ENCODE measurements around the gene SCNN1B. TPM values are rescaled to one million over a fixed set of nuclear protein-coding genes. Genes with fewer than 3 reads are reported as not detected.

The SCNN1B gene
- total RNA-seq, 1 experiment from 2014 or later, result 2.5 TPM

GRCh38 chr16:23327836-23328235, 25.7 kb downstream of the SCNN1B start:
- BruUV-seq (replicated peaks), result no TSS peak
- Histone ChIP-seq H3K36me3 (ENCODE audit: insufficient read depth, low read length, poor library complexity, severe bottlenecking) (no peaks in the 10 kb centered on the region), H3K27me3 (replicated peaks; ENCODE audit: insufficient read depth, low read depth, low read length, poor library complexity) (no peaks in the 10 kb centered on the region), H3K4me1 (ENCODE audit: insufficient read depth, low read length, poor library complexity, severe bottlenecking) (no peaks in the 10 kb centered on the region), H3K9me3 (ENCODE audit: low read depth, low read length, poor library complexity, severe bottlenecking) (no peaks in the 10 kb centered on the region), H3K27ac (ENCODE audit: low read depth, low read length, poor library complexity, severe bottlenecking) (no peak overlapping the region), H3K4me3 (ENCODE audit: low read depth, low read length, poor library complexity, severe bottlenecking) (no peak overlapping the region)
- DNase-seq (ENCODE audit: low spot score), result no peak
- ChIA-PET POLR2A (ENCODE audit: low non-redundant PET) (no interaction called here), CTCF (no interaction called here)
- TF ChIP-seq EZH2 (IDR thresholded peaks at IDR 0.05; ENCODE audit: borderline replicate concordance, low read depth, low read length, poor library complexity, severe bottlenecking), result no peak
- TF ChIP-seq, protein P1, sequence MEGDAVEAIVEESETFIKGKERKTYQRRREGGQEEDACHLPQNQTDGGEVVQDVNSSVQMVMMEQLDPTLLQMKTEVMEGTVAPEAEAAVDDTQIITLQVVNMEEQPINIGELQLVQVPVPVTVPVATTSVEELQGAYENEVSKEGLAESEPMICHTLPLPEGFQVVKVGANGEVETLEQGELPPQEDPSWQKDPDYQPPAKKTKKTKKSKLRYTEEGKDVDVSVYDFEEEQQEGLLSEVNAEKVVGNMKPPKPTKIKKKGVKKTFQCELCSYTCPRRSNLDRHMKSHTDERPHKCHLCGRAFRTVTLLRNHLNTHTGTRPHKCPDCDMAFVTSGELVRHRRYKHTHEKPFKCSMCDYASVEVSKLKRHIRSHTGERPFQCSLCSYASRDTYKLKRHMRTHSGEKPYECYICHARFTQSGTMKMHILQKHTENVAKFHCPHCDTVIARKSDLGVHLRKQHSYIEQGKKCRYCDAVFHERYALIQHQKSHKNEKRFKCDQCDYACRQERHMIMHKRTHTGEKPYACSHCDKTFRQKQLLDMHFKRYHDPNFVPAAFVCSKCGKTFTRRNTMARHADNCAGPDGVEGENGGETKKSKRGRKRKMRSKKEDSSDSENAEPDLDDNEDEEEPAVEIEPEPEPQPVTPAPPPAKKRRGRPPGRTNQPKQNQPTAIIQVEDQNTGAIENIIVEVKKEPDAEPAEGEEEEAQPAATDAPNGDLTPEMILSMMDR (conservative IDR thresholded peaks at IDR 0.05; ENCODE audit: low read depth, low read length), result no peak
- intact Hi-C loops (cut with micrococcal nuclease; ENCODE audit: unreplicated experiment), result no loop called here

DNA sequence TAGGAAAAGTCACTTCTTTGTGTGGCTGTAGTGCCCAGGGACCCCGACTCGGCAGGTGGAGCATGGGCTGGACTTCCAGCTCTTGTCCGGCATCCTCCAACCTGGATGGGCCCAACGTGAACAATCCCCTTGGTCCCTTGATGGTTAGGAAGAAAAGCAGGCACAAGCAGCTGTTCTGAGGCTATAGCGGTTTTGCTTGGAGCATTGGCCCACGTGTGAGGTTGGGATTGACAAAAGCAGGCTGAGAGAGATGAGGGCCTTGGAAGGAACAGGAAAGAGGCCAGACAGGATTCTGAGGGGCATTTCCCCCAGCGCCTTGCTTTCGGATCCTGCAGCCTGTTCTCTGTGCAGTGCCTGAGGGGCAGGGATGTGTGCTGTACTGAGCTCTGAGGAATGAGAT, 28.1 kb downstream of the SCNN1B start:
- no peak for TF ChIP-seq EZH2 (IDR thresholded peaks at IDR 0.05; ENCODE audit: borderline replicate concordance, low read depth, low read length, poor library complexity, severe bottlenecking)
- TF ChIP-seq, protein P1 (conservative IDR thresholded peaks at IDR 0.05; ENCODE audit: low read depth, low read length), result no peak
- intact Hi-C loops (cut with micrococcal nuclease; ENCODE audit: unreplicated experiment), result loop anchor here (5.0 kb wide), 1 partner anchor 148 kb away; the partner anchor contains the start of gene SCNN1G
- no TSS peak for BruUV-seq (replicated peaks)
- DNase-seq (ENCODE audit: low spot score), result no peak
- Histone ChIP-seq H3K27me3 (replicated peaks; ENCODE audit: insufficient read depth, low read depth, low read length, poor library complexity) (no peaks in the 10 kb centered on the region), H3K4me1 (ENCODE audit: insufficient read depth, low read length, poor library complexity, severe bottlenecking) (peaks cover 6% of the 10 kb centered on the region), H3K9me3 (ENCODE audit: low read depth, low read length, poor library complexity, severe bottlenecking) (no peaks in the 10 kb centered on the region), H3K4me3 (ENCODE audit: low read depth, low read length, poor library complexity, severe bottlenecking) (no peak overlapping the region), H3K36me3 (ENCODE audit: insufficient read depth, low read length, poor library complexity, severe bottlenecking) (no peaks in the 10 kb centered on the region), H3K27ac (ENCODE audit: low read depth, low read length, poor library complexity, severe bottlenecking) (peak overlapping the region; percentile 4)
- ChIA-PET CTCF (no interaction called here), POLR2A (ENCODE audit: low non-redundant PET) (no interaction called here)

GRCh38 chr16:23330583-23331249, 28.6 kb downstream of the SCNN1B start:
- ChIA-PET CTCF (no interaction called here), POLR2A (ENCODE audit: low non-redundant PET) (interaction anchor here (0.6 kb wide), 1 partner anchor 75 kb away, joined by 3 read pairs; no protein-coding TSS in a partner anchor)
- Histone ChIP-seq H3K9me3 (ENCODE audit: low read depth, low read length, poor library complexity, severe bottlenecking) (no peaks in the 10 kb centered on the region), H3K36me3 (ENCODE audit: insufficient read depth, low read length, poor library complexity, severe bottlenecking) (no peaks in the 10 kb centered on the region), H3K4me3 (ENCODE audit: low read depth, low read length, poor library complexity, severe bottlenecking) (no peak overlapping the region), H3K4me1 (ENCODE audit: insufficient read depth, low read length, poor library complexity, severe bottlenecking) (peaks cover 6% of the 10 kb centered on the region), H3K27me3 (replicated peaks; ENCODE audit: insufficient read depth, low read depth, low read length, poor library complexity) (no peaks in the 10 kb centered on the region), H3K27ac (ENCODE audit: low read depth, low read length, poor library complexity, severe bottlenecking) (peak overlapping the region; percentile 4)
- TF ChIP-seq, protein P1 (conservative IDR thresholded peaks at IDR 0.05; ENCODE audit: low read depth, low read length), result no peak
- no peak for TF ChIP-seq EZH2 (IDR thresholded peaks at IDR 0.05; ENCODE audit: borderline replicate concordance, low read depth, low read length, poor library complexity, severe bottlenecking)
- intact Hi-C loops (cut with micrococcal nuclease; ENCODE audit: unreplicated experiment), result loop anchor here (5.0 kb wide), 1 partner anchor 148 kb away; the partner anchor contains the start of gene SCNN1G
- DNase-seq (ENCODE audit: low spot score), result no peak
- BruUV-seq (replicated peaks), result no TSS peak
